ENCODE data around the gene LENG8. TPM values are rescaled to one million over a fixed set of nuclear protein-coding genes. Genes with fewer than 3 reads are reported as not detected.
"Not testable (repeated sequence)": the region's sequence is repeated elsewhere in the genome, so short reads cannot be mapped to it uniquely, and the experiment has no call there.

Gene LENG8
- total RNA-seq, 1 donor = 123 TPM

DNA sequence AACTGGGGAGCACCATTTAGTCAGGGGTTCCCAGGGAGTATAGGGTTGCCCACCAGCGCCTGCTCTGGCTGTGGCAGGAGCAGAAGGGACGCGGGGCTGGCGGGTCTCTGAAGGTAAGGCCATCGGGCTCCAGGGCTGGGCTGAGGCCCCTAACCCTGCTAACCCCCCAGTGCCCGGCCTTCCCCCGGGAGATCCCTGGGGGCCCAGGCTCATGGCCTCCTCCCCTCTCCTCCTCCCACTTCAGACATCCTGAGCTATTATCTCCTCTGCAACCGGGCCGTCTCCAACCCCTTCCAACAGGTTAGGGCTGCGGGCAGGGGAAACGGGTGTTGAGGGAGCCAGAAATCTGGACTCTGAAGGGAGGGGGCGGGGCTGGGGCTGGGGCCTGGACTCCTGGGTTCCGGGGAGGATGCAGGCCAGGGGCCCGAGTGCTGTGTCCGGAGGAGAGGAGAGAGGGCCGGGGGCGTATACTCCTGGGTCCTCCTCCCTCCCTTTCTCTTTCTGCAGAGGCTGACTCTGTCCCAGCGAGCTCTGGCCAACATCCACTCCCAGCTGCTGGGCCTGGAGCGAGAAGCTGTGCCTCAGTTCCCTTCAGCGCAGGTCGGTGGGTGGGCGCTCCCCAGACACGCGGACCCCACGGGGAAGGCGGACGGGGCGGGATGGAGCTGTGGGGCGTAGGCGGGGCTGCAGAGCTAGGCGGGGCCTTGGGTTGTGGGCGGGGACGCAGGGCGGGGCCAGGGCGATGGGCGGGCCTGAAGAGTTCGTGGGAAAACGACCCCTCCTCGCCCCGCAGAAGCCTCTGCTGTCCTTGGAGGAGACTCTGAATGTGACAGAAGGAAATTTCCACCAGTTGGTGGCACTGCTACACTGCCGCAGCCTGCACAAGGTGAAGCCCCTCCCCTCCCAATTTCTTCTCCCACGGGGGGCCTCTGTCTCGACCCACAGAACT is 18.4 kb upstream of the LENG8 start:
- H3K4me3 ChIP-seq (ENCODE audit: low read length) = no peak overlapping the region
- H3K9me3 ChIP-seq (ENCODE audit: low read depth, low read length) = no peaks in the 10 kb centered on the region
- peaks cover 5% of the 10 kb centered on the region for H3K4me1 ChIP-seq (ENCODE audit: insufficient read depth, low read length)
- peaks cover 9% of the 10 kb centered on the region for H3K27me3 ChIP-seq (ENCODE audit: insufficient read depth, low read length)

- H3K4me1 ChIP-seq (ENCODE audit: insufficient read depth, low read length) = peaks cover 5% of the 10 kb centered on the region
- peaks cover 9% of the 10 kb centered on the region for H3K27me3 ChIP-seq (ENCODE audit: insufficient read depth, low read length)
- no peak overlapping the region for H3K4me3 ChIP-seq (ENCODE audit: low read length)
- H3K9me3 ChIP-seq (ENCODE audit: low read depth, low read length) = no peaks in the 10 kb centered on the region
Observed at GRCh38 chr19:54431255-54431838, 17.7 kb upstream of the LENG8 start.

GRCh38 chr19:54432144-54432738 is 16.8 kb upstream of the LENG8 start:
- no peak overlapping the region for H3K4me3 ChIP-seq (ENCODE audit: low read length)
- no peaks in the 10 kb centered on the region for H3K9me3 ChIP-seq (ENCODE audit: low read depth, low read length)
- H3K4me1 ChIP-seq (ENCODE audit: insufficient read depth, low read length) = peaks cover 5% of the 10 kb centered on the region
- H3K27me3 ChIP-seq (ENCODE audit: insufficient read depth, low read length) = peaks cover 9% of the 10 kb centered on the region

DNA sequence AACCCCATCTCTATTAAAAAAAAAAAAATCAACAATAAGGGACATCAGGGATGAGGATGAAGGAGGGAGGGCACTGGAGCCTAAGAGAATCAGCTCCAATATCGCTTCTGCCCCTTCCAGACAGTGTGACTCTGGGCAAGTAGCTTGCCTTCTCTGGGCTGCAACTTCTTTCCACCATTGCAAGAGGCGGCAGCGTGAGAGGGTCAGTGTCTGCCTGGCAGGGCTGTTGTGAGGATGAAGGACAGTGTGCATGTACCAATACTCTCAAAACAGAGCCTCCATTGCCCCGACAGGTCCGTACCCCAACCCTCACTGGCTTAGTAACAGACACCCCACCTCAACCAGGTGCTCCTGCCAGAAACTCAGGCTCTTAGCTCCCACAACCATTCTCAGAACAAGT is 15.3 kb upstream of the LENG8 start:
- no peak overlapping the region for H3K4me3 ChIP-seq (ENCODE audit: low read length)
- H3K27me3 ChIP-seq (ENCODE audit: insufficient read depth, low read length) = peaks cover 9% of the 10 kb centered on the region
- H3K9me3 ChIP-seq (ENCODE audit: low read depth, low read length) = no peaks in the 10 kb centered on the region
- H3K4me1 ChIP-seq (ENCODE audit: insufficient read depth, low read length) = peaks cover 5% of the 10 kb centered on the region

GRCh38 chr19:54434112-54434872 is 14.7 kb upstream of the LENG8 start:
- H3K9me3 ChIP-seq (ENCODE audit: low read depth, low read length) = no peaks in the 10 kb centered on the region
- peaks cover 5% of the 10 kb centered on the region for H3K4me1 ChIP-seq (ENCODE audit: insufficient read depth, low read length)
- H3K27me3 ChIP-seq (ENCODE audit: insufficient read depth, low read length) = peaks cover 9% of the 10 kb centered on the region
- H3K4me3 ChIP-seq (ENCODE audit: low read length) = no peak overlapping the region

GRCh38 chr19:54434873-54435214 is 14.2 kb upstream of the LENG8 start:
- H3K4me1 ChIP-seq (ENCODE audit: insufficient read depth, low read length) = peaks cover 5% of the 10 kb centered on the region
- no peaks in the 10 kb centered on the region for H3K9me3 ChIP-seq (ENCODE audit: low read depth, low read length)
- peaks cover 6% of the 10 kb centered on the region for H3K27me3 ChIP-seq (ENCODE audit: insufficient read depth, low read length)
- H3K4me3 ChIP-seq (ENCODE audit: low read length) = no peak overlapping the region

DNA sequence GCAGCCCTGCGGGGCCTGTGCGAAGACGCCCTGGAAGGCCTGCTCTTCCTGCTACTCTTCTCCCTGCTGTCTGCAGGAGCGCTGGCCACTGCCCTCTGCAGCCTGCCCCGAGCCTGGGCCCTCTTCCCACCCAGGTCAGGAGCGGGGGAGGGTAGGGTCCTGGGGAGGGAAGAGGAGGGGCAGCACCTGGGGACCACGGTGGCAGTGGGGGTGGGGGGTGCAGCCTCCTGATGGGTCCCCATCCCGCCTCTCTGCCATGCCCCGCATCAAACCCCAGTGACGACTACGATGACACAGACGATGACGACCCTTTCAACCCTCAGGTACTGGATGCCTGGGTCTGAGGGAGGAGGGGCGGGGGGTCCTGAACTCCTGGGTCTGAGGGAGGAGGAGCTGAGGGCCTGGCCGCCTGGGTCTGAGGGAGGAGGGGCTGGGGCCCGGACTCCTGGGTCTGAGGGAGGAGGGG is 13.4 kb upstream of the LENG8 start:
- H3K4me3 ChIP-seq (ENCODE audit: low read length) = no peak overlapping the region
- peaks cover 6% of the 10 kb centered on the region for H3K27me3 ChIP-seq (ENCODE audit: insufficient read depth, low read length)
- no peaks in the 10 kb centered on the region for H3K9me3 ChIP-seq (ENCODE audit: low read depth, low read length)
- peaks cover 5% of the 10 kb centered on the region for H3K4me1 ChIP-seq (ENCODE audit: insufficient read depth, low read length)

DNA sequence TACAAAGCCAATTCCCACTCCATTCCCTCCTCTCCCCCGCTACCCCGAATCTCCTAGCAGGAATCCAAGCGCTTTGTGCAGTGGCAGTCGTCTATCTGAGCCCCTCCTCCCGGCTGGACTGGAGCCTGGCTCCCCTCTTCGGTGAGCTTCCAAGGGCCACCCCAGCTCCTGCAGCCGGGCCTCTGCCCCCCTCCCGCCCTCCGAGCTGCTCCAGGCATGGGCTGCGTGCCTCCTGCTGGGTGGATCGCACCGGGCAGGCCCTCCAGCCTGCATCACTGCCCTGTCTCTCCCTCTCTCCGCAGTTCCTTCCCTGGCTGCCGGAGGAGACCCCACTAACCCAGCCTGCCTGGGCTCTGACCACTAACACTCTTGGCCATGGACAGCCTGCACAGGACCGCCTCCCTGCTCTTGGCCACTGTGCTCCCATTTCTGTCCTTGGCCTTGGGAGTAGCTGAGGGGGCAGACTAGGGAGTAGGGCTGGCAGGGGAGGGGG is 12.9 kb upstream of the LENG8 start:
- Histone ChIP-seq H3K9me3 (ENCODE audit: low read depth, low read length) (no peaks in the 10 kb centered on the region), H3K27me3 (ENCODE audit: insufficient read depth, low read length) (peaks cover 4% of the 10 kb centered on the region), H3K4me3 (ENCODE audit: low read length) (no peak overlapping the region), H3K4me1 (ENCODE audit: insufficient read depth, low read length) (peaks cover 5% of the 10 kb centered on the region)

DNA sequence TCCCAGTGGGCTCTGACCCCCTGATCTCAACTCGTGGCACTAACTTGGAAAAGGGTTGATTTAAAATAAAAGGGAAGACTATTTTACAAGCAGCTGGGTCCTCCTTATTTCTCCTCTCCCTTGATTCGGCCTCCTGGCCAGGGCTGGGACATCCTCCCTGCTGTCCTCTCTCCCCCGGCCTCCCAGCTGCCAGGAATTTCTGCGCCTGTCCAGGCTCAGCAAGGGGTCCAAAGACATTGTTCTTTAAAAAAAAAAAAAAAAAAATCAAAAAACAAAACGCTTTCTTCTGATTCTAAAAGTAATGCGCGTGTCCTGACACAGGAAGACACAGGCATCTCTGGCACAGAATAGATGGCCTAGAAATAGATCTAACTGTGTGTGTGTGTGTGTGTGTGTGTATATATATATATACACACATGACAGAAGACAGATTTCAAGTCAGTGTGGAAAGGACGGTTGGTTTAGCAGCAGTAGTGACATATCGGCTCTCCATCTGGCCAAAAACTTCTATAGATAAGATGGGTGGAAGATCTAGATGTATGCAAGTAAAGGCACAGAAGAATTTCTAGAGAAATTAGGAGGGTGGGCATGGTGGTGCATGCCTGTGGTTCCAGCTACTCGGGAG is 12.3 kb upstream of the LENG8 start:
- Histone ChIP-seq H3K9me3 (ENCODE audit: low read depth, low read length) (no peaks in the 10 kb centered on the region), H3K4me3 (ENCODE audit: low read length) (no peak overlapping the region), H3K27me3 (ENCODE audit: insufficient read depth, low read length) (no peaks in the 10 kb centered on the region), H3K4me1 (ENCODE audit: insufficient read depth, low read length) (peaks cover 5% of the 10 kb centered on the region)

GRCh38 chr19:54439174-54439851 is 9.7 kb upstream of the LENG8 start:
- no peaks in the 10 kb centered on the region for H3K27me3 ChIP-seq (ENCODE audit: insufficient read depth, low read length)
- H3K9me3 ChIP-seq (ENCODE audit: low read depth, low read length) = no peaks in the 10 kb centered on the region
- peaks cover 5% of the 10 kb centered on the region for H3K4me1 ChIP-seq (ENCODE audit: insufficient read depth, low read length)
- H3K4me3 ChIP-seq (ENCODE audit: low read length) = no peak overlapping the region

GRCh38 chr19:54440641-54441040 is 8.4 kb upstream of the LENG8 start:
- no peaks in the 10 kb centered on the region for H3K9me3 ChIP-seq (ENCODE audit: low read depth, low read length)
- no peaks in the 10 kb centered on the region for H3K4me1 ChIP-seq (ENCODE audit: insufficient read depth, low read length)
- no peak overlapping the region for H3K4me3 ChIP-seq (ENCODE audit: low read length)
- no peaks in the 10 kb centered on the region for H3K27me3 ChIP-seq (ENCODE audit: insufficient read depth, low read length)

GRCh38 chr19:54444737-54445136 is 4.3 kb upstream of the LENG8 start:
- H3K27me3 ChIP-seq (ENCODE audit: insufficient read depth, low read length) = no peaks in the 10 kb centered on the region
- no peak overlapping the region for H3K4me3 ChIP-seq (ENCODE audit: low read length)
- peaks cover 13% of the 10 kb centered on the region for H3K4me1 ChIP-seq (ENCODE audit: insufficient read depth, low read length)
- no peaks in the 10 kb centered on the region for H3K9me3 ChIP-seq (ENCODE audit: low read depth, low read length)

DNA sequence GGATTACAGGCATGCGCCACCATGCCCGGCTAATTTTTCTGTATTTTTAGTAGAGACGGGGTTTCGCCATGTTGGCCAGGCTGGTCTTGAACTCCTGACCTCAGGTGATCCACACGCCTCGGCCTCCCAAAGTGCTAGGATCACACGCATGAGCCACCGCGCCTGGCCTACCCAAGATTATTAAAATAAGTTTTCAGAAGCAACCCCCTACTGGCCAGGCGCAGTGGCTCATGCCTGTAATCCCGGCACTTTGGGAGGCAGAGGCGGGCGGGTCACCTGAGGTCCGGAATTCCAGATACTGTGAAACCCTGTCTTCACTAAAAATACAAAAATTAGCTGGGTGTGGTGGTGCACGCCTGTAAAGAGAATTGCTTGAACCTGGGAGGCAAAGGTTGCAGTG is 2.6 kb upstream of the LENG8 start:
- not testable (repeated sequence) for H3K9me3 ChIP-seq (ENCODE audit: low read depth, low read length); H3K27me3 ChIP-seq (ENCODE audit: insufficient read depth, low read length); H3K4me3 ChIP-seq (ENCODE audit: low read length)
- H3K4me1 ChIP-seq (ENCODE audit: insufficient read depth, low read length) = peaks cover 29% of the 10 kb centered on the region

Data from mononuclear cell (primary cell).